K562 (cell line): ENCODE data around the gene KLHL22. TPM values are rescaled to one million over a fixed set of nuclear protein-coding genes. Genes with fewer than 3 reads are reported as not detected.

Source experiments
- AFF1 ChIP-seq, 2 experiments: fragments of 450-650 bp; IDR thresholded peaks; 2 replicates each; pipeline ENCODE4 v1.6.1; 2018; ENCODE audit warnings: mild to moderate bottlenecking in 2 of 2, low read depth in 1 of 2; ENCODE audit not compliant: partially characterized antibody in 2 of 2
- AFF4 ChIP-seq: sonication (generic); formaldehyde crosslinking; IDR thresholded peaks from 2 replicates; pipeline ENCODE4 v1.8.0; 2023; ENCODE audit warnings: mild to moderate bottlenecking, missing genetic modification reagents
- ARHGAP35 ChIP-seq: fragments of 450-650 bp; IDR thresholded peaks from 2 replicates; pipeline ENCODE4 v1.6.1; 2018; ENCODE audit not compliant: partially characterized antibody
- ELF1 ChIP-seq: fragments of 200-800 bp; sonication (Bioruptor generic); IDR thresholded peaks from 2 replicates; pipeline ENCODE4 v1.6.1; 2016; ENCODE audit warnings: missing genetic modification characterization, missing compliant biosample characterization
- KDM5B ChIP-seq: fragments of 200-600 bp; sonication (generic); IDR thresholded peaks from 2 replicates; pipeline ENCODE4 v1.6.1; 2012; ENCODE audit warnings: low read depth, mild to moderate bottlenecking, moderate library complexity, low read length, control low read depth, inconsistent platforms; ENCODE audit not compliant: insufficient replicate concordance
- PTTG1 ChIP-seq: fragments of 450-650 bp; IDR thresholded peaks from 2 replicates; pipeline ENCODE4 v1.6.1; 2016; ENCODE audit warnings: low read depth, mild to moderate bottlenecking, missing genetic modification characterization, missing compliant biosample characterization
- RBM17 ChIP-seq: fragments of 200-400 bp; formaldehyde crosslinking; IDR thresholded peaks from 2 replicates; pipeline ENCODE4 v1.6.1; 2017; ENCODE audit warnings: low read depth, mild to moderate bottlenecking, low read length, borderline replicate concordance
- RERE ChIP-seq: sonication (generic); formaldehyde crosslinking; IDR thresholded peaks from 2 replicates; pipeline ENCODE4 v1.8.0; 2023; ENCODE audit warnings: missing genetic modification reagents, mild to moderate bottlenecking, borderline replicate concordance
- TSC22D4 ChIP-seq: fragments of 450-650 bp; IDR thresholded peaks from 2 replicates; pipeline ENCODE4 v1.6.1; 2016; ENCODE audit warnings: missing genetic modification characterization, missing biosample characterization, control low read depth
- XRCC4 ChIP-seq: IDR thresholded peaks from one replicate; pipeline ENCODE4 v1.6.1; 2011; ENCODE audit not compliant: insufficient read depth, insufficient read length; ENCODE audit errors: extremely low read depth
- ZNF197 ChIP-seq: fragments of 200-800 bp; sonication (Bioruptor generic); IDR thresholded peaks from 2 replicates; pipeline ENCODE4 v1.6.1; 2016; ENCODE audit warnings: low read depth, missing genetic modification characterization, missing compliant biosample characterization
- ZNF311 ChIP-seq: fragments of 250-450 bp; sonication (Bioruptor Pico); IDR thresholded peaks from 2 replicates; pipeline ENCODE4 v1.4.0; 2020; ENCODE audit warnings: mild to moderate bottlenecking, moderate library complexity
- polyA plus RNA-seq, 8 experiments: library from polyadenylated mRNA; depleted of rRNA in 4 of 8; stranded (reverse) in 5 of 8; unstranded in 3 of 8; fragments of >200 nt; fragmentation: Nextera tagmentation in 2 of 8; fragmentation: Illumina TruSeq in 1 of 8; extraction: Ambion mirVana in 2 of 8; extraction: Trizol in 1 of 8; gene quantifications; 2 replicates each; pipeline versions ENCODE4 v1.2.1 to v1.2.3, GENCODE V29; 2011 to 2014; ENCODE audit warnings: inconsistent platforms in 1 of 8, missing spikeins in 1 of 8
- total RNA-seq, 7 experiments: library from RNA; depleted of rRNA in 6 of 7; stranded (reverse); fragments of >200 nt in 6 of 7; fragmentation: Illumina TruSeq in 2 of 7; extraction: Trizol in 2 of 7; gene quantifications; 2 replicates each; pipeline versions ENCODE4 v1.2.1 to v1.2.3, GENCODE V29; 2011 to 2021; ENCODE audit warnings: low replicate concordance in 1 of 7

KLHL22 gene
- total and polyA plus RNA-seq, 9 of the 15 experiments (the other 6 are each of a cell fraction or from before 2014, with no cell fraction given), result 1.3 to 25.6 (median 15.2) TPM

- TF ChIP-seq AFF1 (IDR thresholded peaks at IDR 0.05; ENCODE audit: low read depth in 1 of 2, partially characterized antibody in 2 of 2) (no peak), AFF4 (CRISPR knock-in tag) (peak; percentile 77; the same call in 1 of the 2 replicates), RBM17 (no peak), RERE (CRISPR knock-in tag) (peak; percentile 90), KDM5B (no peak), ELF1 (tag) (no peak), ZNF197 (CRISPR knock-in tag) (no peak), ARHGAP35 (no peak), PTTG1 (no peak), XRCC4 (no peak), TSC22D4 (0 out of 2 replicates have a peak, but pooled peaks have one; percentile 43), ZNF311 (CRISPR knock-in tag) (no peak)
Measured at GRCh38 chr22:20440637-20441591, 54.7 kb downstream of the KLHL22 start (continued).
